HG02571 (cell line): ENCODE measurements around the gene MS4A14.
"Not testable (repeated sequence)": the region's sequence is repeated elsewhere in the genome, so short reads cannot be mapped to it uniquely, and the experiment has no call there.

Experiments
- ATAC-seq: cut with Tn5 transposase; IDR thresholded peaks from one replicate; pipeline ENCODE4 v1.9.1; 2021; ENCODE audit warnings: mild to moderate bottlenecking, moderate library complexity; ENCODE audit not compliant: unreplicated experiment

Gene MS4A14, protein sequence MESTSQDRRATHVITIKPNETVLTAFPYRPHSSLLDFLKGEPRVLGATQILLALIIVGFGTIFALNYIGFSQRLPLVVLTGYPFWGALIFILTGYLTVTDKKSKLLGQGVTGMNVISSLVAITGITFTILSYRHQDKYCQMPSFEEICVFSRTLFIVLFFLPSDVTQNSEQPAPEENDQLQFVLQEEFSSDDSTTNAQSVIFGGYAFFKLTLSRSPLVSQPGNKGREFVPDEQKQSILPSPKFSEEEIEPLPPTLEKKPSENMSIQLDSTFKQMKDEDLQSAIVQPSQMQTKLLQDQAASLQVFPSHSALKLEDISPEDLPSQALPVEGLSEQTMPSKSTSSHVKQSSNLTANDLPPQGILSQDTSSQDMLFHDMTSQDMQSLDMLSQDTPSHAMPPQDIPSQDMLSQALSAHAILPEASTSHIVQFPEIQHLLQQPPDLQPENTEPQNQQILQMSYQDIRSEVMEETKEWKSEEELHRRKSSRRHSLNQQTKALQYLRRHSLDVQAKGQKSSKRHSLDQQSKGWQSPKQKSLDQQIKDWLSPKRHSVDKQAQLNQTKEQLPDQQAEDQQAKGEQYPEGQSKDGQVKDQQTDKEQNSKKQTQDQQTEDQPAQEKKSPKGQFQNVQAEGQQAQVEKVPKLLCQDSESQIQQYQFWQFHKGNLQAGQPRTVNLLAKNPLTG

DNA sequence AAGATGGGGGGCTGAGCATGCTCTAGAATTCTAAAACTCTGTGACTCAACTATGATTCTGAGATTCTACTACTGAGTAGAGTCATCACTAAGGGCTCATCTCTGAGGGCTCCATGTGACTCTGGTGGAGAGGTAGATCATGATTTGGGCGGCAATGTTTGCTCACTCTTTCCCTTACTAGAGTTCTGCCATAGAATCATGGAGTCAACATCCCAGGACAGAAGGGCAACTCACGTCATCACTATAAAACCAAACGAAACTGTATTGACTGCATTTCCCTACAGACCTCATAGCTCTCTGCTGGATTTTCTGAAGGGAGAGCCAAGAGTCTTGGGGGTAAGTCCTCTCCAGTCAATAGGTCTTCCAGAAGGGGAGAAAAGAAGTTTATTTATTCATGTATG, at the start of gene MS4A14:
Gene MS4A14 (plus strand): TSS at position 78 of the 400 bp plus-strand sequence. CDS start 120 bp downstream, at position 198.
- no peak for ATAC-seq

DNA sequence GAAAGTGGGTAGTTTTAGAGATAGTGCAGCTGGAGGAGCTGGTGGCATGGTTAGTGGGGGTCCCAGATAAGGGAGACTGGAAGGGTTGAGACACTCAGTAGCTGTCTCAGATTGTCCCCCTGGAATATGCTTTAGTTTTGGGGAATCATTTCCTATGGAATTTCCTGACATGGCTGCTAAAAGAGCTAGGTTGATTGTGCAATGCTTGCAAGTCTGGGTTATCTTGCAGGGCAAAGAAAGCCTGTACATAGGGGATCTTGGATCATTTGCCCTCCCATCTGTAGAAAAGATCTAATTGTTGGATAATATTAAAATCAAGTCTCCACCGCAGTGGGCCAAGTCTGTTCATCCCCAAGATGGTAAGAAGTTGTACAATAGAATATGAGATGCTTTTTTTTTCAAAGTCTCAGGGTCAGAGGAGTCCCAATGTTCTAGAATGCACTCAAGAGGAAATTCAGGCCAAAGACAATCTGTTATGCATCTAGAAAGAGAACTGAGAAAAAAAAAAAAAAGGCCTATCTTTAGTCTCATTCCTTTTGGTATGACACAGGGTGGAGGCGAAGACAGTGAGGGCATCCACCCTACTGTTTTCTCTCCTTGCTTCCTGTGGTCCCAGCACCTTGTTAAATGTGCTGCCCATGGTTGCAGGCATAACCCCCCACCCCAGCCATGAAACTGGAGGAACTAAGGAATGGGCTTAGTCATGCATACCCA, 49.0 kb upstream of the MS4A14 start:
- no peak for ATAC-seq

DNA sequence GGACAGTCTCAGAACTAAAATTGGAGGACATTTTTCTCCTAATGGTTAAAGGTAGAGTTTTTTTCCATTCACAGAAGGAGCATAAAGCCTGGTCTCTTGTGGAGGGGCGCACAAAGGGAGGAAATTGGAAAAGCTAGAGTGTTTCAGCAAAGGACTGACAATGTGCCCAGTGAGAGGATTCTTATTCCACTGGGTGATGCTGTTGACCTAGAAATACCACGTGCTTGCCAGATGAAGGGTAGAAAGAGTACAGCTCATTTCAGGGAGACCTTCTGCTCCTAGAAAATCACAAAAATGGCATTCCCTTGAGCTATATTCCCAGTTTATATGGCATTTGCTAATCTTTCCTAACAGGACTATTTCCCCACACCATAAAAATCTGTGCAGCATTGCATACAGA, 48.1 kb upstream of the MS4A14 start:
- no peak for ATAC-seq

DNA sequence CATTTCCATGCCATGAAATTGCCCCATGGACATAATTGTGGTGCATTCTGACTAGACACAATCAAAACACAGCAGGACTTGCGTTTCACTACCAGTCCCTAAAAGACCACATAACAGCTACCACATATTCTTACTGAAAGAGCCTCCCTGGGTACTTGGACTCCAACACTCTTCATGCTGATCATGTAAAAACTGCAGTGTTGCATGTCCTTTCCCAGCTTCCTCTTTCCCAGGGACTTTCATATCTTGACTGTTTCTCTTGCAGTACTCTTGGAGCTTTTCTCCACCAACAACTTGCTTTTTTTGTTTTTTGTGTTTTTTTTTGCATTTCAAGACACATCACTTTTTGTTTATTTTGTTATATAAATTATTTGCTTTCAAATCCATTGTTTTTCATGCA, 46.3 kb upstream of the MS4A14 start:
- no peak for ATAC-seq

DNA sequence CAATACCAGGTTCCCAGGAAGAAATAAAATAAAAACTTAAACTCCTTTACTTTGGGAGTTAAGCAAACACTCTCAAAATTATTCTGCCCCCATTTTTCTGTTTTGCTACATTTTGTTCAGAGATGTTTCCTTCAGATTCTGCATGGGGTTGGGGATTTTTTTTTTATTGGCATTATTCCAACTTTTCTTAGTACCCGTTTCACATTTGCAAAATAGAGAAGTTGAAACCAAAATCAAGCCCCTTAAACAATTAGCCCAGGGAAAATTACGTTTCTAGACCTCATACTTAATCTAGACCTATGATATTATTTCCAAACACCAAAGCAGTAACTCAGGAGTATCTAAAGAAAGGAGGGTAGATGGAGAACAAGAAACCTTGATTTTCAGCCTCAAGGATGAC, 38.5 kb upstream of the MS4A14 start:
- no peak for ATAC-seq

DNA sequence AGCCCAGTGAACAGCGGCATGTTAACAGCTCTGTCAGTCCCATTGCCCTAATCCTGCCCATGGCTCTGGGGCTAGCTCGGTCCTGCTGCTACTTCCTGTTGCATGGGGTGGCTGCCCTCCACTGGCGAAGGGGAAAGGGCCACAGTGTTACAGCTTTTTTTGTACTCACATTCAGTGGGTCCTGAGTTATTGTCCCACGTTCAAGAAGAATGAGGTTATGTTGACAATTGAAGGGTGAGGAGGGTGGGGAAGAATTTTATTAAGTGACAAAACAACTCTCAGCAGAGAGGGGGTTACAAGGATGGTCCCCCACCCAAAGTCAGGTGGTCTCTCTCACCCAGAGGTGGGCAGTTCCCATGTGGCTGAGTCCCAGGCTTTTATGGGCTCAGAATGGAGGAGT, 35.6 kb upstream of the MS4A14 start:
- ATAC-seq: no peak

DNA sequence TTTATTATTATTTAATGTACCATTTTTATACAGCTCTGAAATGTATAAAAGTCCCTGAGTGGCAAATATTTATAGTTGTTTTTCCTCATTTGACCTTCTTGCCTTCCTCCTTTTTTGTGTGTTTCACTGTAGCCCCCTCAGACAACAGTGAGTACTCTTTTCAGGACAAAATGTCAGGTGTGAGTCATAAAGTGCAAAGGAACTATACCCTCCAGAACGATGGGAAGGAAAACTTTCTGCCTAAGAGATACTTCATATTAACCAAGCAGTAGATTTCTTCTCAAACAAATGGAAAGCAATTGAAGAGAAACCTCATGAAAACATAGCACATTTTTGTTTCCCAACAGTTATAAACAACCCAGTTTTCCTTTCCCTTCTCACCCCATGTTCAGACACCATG, 34.0 kb upstream of the MS4A14 start:
- ATAC-seq: no peak

DNA sequence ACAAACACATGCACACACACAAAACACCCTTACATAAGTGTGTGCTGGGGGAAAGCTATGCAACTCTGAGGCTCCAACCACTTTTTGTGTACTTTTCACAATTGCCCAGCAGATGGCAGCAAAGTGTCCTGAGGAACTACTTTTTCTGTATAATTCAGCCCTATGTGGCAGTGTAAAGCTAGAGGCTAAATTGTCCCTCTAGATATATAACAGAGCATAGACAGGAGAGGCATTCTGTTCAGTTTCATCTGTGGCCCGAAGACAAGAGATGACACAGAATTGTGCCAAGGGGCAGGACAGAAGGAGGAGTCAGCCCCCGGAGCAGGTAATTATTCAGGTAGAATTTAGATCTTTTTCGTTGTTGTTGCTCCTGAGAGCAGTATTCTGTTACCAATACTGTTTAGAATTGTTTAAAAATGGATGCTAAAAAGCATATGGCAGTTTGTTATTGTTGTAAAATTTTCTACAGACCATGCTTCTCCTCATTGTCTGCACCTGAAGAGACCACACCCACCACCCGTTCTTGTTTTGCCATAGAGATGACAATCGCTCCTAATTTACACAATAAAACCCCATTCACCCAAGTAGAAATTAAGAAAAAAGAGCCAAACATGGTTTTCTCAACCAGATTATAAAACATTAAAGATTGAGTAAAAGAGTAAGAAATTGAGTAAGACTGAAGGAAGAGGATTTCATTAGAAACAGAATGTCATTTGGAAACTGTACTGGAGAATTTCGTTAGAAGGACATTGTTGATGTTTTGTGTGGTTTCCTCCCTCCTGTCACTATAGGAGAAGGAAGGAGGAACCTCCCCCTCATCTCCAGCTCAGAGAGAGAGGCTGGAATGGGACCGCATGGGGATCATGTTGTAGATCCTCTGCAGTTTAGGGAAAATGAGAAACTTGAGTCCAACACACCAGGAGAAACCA, 32.5 kb upstream of the MS4A14 start:
- ATAC-seq: peak; percentile 49

DNA sequence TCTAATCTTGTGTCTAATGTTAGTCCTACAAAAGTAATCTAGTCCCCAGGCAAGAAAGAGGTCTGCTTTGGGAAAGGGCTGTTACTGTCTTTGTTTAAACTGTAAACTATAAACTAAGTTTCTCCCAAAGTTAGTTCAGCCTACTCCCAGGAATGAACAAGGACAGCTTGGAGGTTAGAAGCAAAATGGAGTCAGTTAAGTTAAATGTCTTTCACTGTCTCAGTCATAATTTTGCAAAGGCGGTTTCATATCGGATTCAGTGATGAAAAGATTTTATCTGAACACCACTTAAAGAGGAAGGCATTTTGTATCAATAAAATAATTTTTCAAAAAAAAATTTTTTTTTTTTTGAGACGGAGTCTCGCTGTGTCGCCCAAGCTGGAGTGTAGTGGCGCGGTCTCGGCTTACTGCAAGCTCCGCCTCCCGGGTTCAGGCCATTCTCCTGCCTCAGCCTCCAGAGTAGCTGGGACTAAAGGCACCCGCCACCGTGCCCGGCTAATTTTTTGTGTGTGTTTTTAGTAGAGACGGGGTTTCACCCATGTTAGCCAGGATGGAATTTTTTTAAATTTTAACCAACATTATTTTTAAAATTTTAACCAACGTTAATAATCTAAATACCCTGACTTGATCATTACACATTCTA, 29.9 kb upstream of the MS4A14 start:
- not testable (repeated sequence) for ATAC-seq

DNA sequence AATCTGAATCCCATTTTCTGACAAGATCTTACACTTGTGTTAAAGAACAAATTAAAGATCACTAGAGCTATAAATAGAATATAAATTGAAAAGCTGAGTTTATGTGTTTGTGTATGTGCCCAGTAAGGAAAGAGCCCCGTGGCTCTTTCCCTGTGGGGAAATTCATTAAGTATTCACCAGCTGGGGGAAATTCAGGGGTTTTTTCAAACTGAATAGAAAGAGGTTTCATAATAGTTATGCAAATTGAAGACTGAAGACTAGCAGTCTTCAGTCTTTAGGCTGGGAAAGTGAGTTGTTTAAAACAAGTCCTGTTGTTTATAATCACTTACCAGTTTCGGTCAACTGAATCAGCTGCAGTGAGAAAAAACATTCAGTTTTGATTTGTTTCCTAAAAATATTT, 29.2 kb upstream of the MS4A14 start:
- ATAC-seq: peak; percentile 88

DNA sequence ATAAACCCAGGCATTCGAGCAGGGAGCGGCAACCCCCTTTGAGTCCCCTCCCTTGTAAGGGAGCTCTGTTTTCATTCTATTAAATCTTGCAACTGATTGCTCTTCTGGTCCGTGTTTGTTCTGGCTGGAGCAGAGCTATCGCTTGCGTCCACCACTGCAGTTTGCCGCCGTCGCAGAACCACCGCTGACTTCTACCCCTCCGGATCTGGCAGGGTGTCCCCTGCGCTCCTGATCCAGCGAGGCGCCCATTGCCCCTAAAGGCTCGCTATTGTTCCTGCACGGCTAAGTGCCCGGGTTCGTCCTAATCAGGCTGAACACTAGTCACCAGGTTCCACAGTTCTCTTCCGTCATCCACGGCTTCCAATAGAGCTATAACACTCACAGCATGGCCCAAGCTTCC, 28.4 kb upstream of the MS4A14 start:
- ATAC-seq: no peak

DNA sequence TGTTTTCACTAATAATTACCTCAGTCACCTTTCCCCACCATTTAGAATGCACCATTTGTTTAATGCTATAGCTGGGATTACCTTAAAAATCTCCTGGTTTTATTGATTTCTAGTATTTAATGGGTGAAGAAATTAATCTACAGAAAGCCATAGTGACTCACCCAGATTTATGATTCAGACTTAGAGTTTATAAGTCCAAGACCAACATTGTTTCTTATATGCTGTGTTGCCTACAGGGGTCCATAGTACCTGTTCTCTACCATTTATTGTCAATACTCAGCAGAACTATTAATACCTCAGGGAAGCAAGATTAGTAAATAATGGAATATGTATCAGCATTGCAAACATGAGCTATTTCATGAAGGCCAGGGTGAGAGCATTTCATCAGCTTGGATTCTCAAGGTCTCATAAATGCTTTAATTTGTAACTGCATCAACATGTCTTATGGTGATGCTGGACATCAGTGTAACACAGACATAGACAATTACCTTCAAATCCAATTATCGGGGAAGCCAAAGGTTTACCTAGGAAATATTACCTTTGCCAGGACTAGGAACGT, 25.9 kb upstream of the MS4A14 start:
- ATAC-seq: no peak

DNA sequence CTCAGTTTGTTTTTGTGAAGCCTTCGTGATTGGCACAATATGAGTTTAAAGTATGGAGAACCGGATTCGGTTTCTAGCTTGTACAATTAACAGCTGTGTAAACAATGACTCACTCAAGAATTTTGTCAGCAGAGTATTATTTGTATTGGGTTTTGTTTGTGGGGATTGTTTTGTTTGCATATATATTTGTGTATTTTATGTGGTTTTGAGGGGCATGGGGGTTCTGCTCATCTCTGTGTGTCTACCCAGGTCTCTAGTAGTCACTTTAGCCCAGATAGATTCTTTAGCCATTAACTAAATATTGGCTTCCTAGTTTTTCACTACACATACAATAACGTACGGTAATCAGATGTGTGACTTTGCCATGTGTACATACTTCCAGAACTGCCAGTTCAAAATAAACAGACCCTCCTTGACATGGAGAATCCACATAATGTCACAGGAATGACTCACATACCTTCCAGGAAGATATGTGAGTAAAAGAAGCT, 25.4 kb upstream of the MS4A14 start:
- no peak for ATAC-seq

DNA sequence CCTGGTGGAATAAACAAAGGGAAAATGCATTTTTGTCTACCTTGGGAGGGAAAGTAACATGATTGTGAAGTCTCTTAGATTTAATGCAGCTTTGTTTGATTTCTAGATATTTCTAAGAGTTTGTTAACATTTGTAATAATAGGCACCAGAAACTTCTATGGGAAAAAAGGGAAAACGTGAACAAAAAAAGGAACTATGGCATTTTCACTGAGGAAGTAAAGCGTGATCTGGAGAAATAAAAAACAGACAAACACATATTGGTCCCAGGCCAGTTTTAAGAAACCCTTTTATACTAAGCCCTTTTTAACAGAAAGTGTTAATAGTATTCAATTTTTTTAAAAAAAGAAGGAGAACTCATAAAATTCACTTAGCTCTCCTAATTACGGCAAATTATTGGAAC, 24.9 kb upstream of the MS4A14 start:
- ATAC-seq: no peak

DNA sequence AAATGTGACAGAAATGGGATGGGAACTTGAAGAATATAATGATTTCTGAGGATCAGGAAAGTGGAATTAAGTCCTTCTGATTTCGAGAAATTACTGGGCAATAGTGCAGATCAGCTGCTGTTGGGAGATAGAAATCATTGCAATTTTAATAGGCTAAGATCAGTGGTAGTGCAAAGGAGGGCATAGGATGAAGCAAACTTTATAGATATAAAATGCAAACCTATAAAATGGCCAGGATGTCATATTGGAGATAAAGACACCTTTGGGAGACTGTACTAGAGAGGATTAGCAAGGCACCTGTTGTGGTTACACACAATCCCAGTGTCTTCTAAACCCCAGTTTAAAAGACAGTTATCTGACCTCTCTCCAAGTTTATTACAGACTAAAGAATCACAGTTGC, 24.4 kb upstream of the MS4A14 start:
- ATAC-seq: no peak

DNA sequence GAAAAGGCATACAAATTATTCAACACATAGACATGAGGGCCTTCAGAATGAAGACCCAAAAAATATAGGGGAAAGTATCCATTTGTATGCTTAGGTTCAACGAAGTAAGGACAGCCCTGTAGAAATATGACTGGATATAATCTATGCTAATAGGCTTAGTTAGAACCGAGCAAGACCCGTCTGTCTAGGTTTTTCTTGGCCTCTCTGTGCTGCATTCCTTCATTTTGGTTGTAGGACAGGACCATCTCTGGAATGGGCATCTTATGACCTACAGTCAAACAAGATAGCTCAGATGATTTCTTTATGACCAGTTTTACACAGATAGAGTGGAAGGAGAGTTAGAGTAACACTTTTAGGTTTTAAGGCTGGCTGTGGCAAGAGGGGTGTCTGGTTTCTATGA, 23.5 kb upstream of the MS4A14 start:
- ATAC-seq: no peak

DNA sequence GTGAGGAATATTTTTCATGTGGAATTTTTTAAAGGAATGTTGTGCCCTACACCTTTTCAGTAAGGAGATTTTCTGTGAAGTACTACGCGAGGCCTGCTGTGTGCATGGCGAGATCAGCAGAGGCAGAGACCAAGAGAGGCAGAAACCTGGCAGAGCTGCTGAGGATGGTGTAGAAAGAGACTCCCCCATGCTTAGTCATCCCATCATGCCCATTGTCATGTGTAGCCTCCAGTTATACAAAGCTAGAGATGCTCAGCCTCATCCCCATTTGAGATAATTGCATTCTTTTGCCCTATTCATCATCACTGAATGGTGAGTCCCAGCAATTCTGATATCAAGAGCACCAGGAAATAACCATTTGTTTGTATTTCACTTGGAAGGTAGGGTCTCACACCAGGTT, 20.9 kb upstream of the MS4A14 start:
- no peak for ATAC-seq

DNA sequence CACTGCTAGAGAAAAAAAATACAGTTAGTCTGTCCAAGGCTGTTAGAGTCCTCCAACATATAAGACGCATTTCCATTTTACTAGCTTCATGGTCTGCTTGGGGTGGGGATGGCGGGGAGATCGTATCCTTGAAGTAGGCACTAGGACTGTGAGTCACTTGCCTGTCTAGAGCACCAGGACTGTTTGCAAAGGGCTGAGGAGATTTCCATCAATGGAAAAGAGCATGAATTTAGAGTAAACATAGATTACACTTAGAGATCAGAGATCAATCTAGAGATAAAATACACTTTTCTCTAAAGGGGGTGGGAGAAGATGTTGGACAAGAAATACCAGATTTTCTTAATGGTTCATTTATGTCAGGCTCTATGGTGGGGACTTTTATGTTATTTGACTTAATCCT, 19.7 kb upstream of the MS4A14 start:
- no peak for ATAC-seq

DNA sequence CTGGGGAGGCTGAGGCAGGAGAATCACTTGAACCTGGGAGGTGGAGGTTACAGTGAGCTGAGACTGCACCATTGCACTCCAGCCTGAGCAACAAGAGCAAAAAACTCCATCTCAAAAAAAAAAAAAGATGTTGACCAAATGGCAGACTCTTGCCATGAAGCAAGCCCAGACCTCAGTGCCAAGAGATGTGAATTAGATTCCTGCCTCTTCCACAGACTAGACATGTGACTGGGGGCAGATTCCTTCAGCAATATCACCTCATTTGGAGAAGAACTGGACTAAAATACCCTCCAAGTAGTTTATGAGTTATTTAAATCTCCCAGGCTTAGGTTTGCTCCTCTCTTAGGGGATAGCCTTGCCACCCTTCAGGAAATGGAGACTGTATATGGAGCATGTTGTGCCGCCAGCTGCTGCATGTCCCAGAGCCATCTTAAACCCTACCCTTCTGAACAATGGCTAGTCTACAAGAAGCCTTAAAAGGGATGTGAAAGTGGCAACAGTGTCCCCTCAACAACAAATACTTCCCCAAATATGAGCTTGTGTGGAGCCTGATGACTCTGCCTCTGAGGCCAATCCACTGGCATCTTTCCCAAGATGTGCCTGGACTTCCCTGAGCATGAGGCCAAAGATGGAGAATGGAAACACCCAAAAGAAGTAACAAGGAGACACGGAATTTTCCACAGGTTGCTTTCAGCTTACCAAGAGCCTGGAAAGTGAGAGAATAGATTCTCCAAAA, 18.7 kb upstream of the MS4A14 start:
- ATAC-seq: peak; percentile 45
